SK-N-SH (cell line): Measurements from ENCODE around the gene HSPA12A.

ENCODE experiments used
- CTCF ChIP-seq: fragments of 200-600 bp; sonication (generic); IDR thresholded peaks from 2 replicates; pipeline ENCODE4 v1.6.1; 2017; ENCODE audit warnings: antibody characterized with exemption, mild to moderate bottlenecking, moderate library complexity
- FOXJ3 ChIP-seq: sonication (generic); formaldehyde crosslinking; IDR thresholded peaks from 2 replicates; pipeline ENCODE4 v1.5.1; 2020; ENCODE audit warnings: mild to moderate bottlenecking, missing genetic modification reagents
- FOXM1 ChIP-seq: IDR thresholded peaks from 2 replicates; pipeline ENCODE4 v1.4.0; 2012; ENCODE audit warnings: low read depth, mild to moderate bottlenecking
- GABPA ChIP-seq: IDR thresholded peaks from 2 replicates; pipeline ENCODE4 v1.4.0; 2012; ENCODE audit warnings: low read depth, mild to moderate bottlenecking
- MAX ChIP-seq: IDR thresholded peaks from 2 replicates; pipeline ENCODE4 v1.4.0; 2012; ENCODE audit warnings: low read depth
- MEF2A ChIP-seq: IDR thresholded peaks from 2 replicates; pipeline ENCODE4 v1.4.0; 2012; ENCODE audit warnings: low read depth, borderline replicate concordance
- TAF1 ChIP-seq: IDR thresholded peaks from 2 replicates; pipeline ENCODE4 v1.6.1; 2012; ENCODE audit warnings: low read depth, mild to moderate bottlenecking, low read length, moderate library complexity, borderline replicate concordance
- USF2 ChIP-seq: fragments of 150-350 bp; IDR thresholded peaks from 2 replicates; pipeline ENCODE4 v1.6.1; 2017; ENCODE audit warnings: antibody characterized with exemption, low read length, low read depth, borderline replicate concordance
- ZBTB33 ChIP-seq: IDR thresholded peaks from 2 replicates; pipeline ENCODE4 v1.4.0; 2012; ENCODE audit warnings: low read depth, borderline replicate concordance

- no peak for TF ChIP-seq ZBTB33
- no peak for TF ChIP-seq CTCF
- no peak for TF ChIP-seq FOXM1
- no peak for TF ChIP-seq MAX
- no peak for TF ChIP-seq MEF2A
- TF ChIP-seq GABPA: no peak
- TF ChIP-seq USF2: no peak
- TF ChIP-seq FOXJ3 (CRISPR knock-in tag): no peak
- no peak for TF ChIP-seq TAF1
These were observed 59.2 kb downstream of the HSPA12A start for GRCh38 chr10:116683166-116683565.
